Measurements from ENCODE around the gene CREBBP.

The CREBBP gene

DNA sequence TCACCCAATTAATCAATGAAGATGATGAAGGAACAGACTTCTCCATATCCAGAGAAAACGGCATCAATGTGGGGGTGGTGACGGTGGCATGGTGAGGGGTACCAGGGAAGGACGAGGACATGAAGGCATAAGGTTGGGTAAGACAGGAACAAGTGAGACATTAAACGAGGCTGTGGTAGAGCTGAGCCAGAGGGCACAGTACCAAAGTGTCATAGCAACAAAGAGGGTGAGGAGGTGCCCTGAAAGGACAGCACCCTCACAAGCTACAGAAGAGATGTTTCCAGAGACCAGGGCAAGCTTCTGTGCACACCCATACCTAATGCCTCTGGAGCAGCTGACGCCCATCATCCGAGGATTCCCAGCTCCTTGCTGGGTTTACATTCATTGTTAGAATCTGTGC lies 105.7 kb downstream of the CREBBP start:
- Histone ChIP-seq H3K4me1 (ENCODE audit: control insufficient read depth in 2 of 2, insufficient read depth in 1 of 2, low read depth in 1 of 2, low read length in 2 of 2) (peaks cover 0 to 2% of the 10 kb centered on the region in 2 donors), H2BK120ac (ENCODE audit: low read depth, low read length) (no peak overlapping the region), H3K27me3 (ENCODE audit: control insufficient read depth in 3 of 3, insufficient read depth in 3 of 3, low read depth in 1 of 3, low read length in 3 of 3) (no peaks in the 10 kb centered on the region), H3K36me3 (replicated peaks in 1 of 2; ENCODE audit: control insufficient read depth in 2 of 2, insufficient read depth in 2 of 2, low read length in 2 of 2) (peaks cover 44 to 93% of the 10 kb centered on the region in 2 donors), H4K8ac (ENCODE audit: low read depth, low read length) (no peak overlapping the region), H3K9ac (ENCODE audit: low read depth, low read length, poor library complexity) (no peak overlapping the region), H3K4me3 (ENCODE audit: low read length in 2 of 2) (peak overlapping the region in 1 of 2 donors; percentile 55), H3K79me1 (ENCODE audit: low read depth, low read length) (no peaks in the 10 kb centered on the region), H3K14ac (ENCODE audit: low read length) (no peak overlapping the region), H2BK12ac (ENCODE audit: low read length) (no peak overlapping the region), H2AFZ (ENCODE audit: low read length) (no peak overlapping the region), H3K23ac (ENCODE audit: low read depth, low read length, poor library complexity) (no peak overlapping the region), H2BK5ac (ENCODE audit: low read length) (no peak overlapping the region), H3K4me2 (ENCODE audit: insufficient read depth, low read length, poor library complexity, severe bottlenecking) (no peak overlapping the region), H3K9me3 (replicated peaks in 1 of 2; ENCODE audit: control insufficient read depth in 2 of 2, insufficient read depth in 1 of 2, low read depth in 1 of 2, low read length in 2 of 2) (no peaks in the 10 kb centered on the region), H3K27ac (replicated peaks; ENCODE audit: low read length) (peak overlapping the region; percentile 32), H3K18ac (ENCODE audit: low read length) (no peak overlapping the region), H4K91ac (ENCODE audit: low read depth, low read length, poor library complexity) (no peak overlapping the region), H2AK5ac (ENCODE audit: low read depth, low read length) (no peak overlapping the region), H2BK15ac (ENCODE audit: low read length) (no peak overlapping the region), H3K4ac (ENCODE audit: low read length) (no peak overlapping the region)
- no peak for DNase-seq (ENCODE audit: low spot score)
- WGBS, 2 donors (ENCODE audit: extremely low coverage in 2 of 2, insufficient read length in 2 of 2, insufficient replicate concordance in 1 of 2), result no CpG with 5 or more reads among the region's 6 CpGs

GRCh38 chr16:3774156-3774767 lies 106.3 kb downstream of the CREBBP start:
- H3K9ac ChIP-seq (ENCODE audit: low read depth, low read length, poor library complexity), result no peak overlapping the region
- no peak overlapping the region for H4K91ac ChIP-seq (ENCODE audit: low read depth, low read length, poor library complexity)
- peaks cover 42 to 93% of the 10 kb centered on the region in 2 donors for H3K36me3 ChIP-seq (replicated peaks in 1 of 2; ENCODE audit: control insufficient read depth in 2 of 2, insufficient read depth in 2 of 2, low read length in 2 of 2)
- H3K79me1 ChIP-seq (ENCODE audit: low read depth, low read length), result no peaks in the 10 kb centered on the region
- no peak overlapping the region for H3K23ac ChIP-seq (ENCODE audit: low read depth, low read length, poor library complexity)
- H3K9me3 ChIP-seq (replicated peaks in 1 of 2; ENCODE audit: control insufficient read depth in 2 of 2, insufficient read depth in 1 of 2, low read depth in 1 of 2, low read length in 2 of 2), result no peaks in the 10 kb centered on the region
- no peaks in the 10 kb centered on the region for H3K27me3 ChIP-seq (ENCODE audit: control insufficient read depth in 3 of 3, insufficient read depth in 3 of 3, low read depth in 1 of 3, low read length in 3 of 3)
- H3K4ac ChIP-seq (ENCODE audit: low read length), result no peak overlapping the region
- H2AFZ ChIP-seq (ENCODE audit: low read length), result no peak overlapping the region
- no peak overlapping the region for H3K4me3 ChIP-seq (ENCODE audit: low read length in 2 of 2)
- H3K14ac ChIP-seq (ENCODE audit: low read length), result no peak overlapping the region
- H4K8ac ChIP-seq (ENCODE audit: low read depth, low read length), result no peak overlapping the region
- H3K4me2 ChIP-seq (ENCODE audit: insufficient read depth, low read length, poor library complexity, severe bottlenecking), result no peak overlapping the region
- H2BK120ac ChIP-seq (ENCODE audit: low read depth, low read length), result no peak overlapping the region
- H2BK5ac ChIP-seq (ENCODE audit: low read length), result no peak overlapping the region
- peaks cover 0 to 2% of the 10 kb centered on the region in 2 donors for H3K4me1 ChIP-seq (ENCODE audit: control insufficient read depth in 2 of 2, insufficient read depth in 1 of 2, low read depth in 1 of 2, low read length in 2 of 2)
- H2AK5ac ChIP-seq (ENCODE audit: low read depth, low read length), result no peak overlapping the region
- no peak overlapping the region for H3K27ac ChIP-seq (replicated peaks; ENCODE audit: low read length)
- no peak for DNase-seq (ENCODE audit: low spot score)
- no CpG with 5 or more reads among the region's 6 CpGs for WGBS, 2 donors (ENCODE audit: extremely low coverage in 2 of 2, insufficient read length in 2 of 2, insufficient replicate concordance in 1 of 2)
- no peak overlapping the region for H2BK15ac ChIP-seq (ENCODE audit: low read length)
- no peak overlapping the region for H2BK12ac ChIP-seq (ENCODE audit: low read length)
- no peak overlapping the region for H3K18ac ChIP-seq (ENCODE audit: low read length)

- H3K79me1 ChIP-seq (ENCODE audit: low read depth, low read length), result no peaks in the 10 kb centered on the region
- no CpG with 5 or more reads among the region's 14 CpGs for whole genome bisulfite sequencing, 2 donors (ENCODE audit: extremely low coverage in 2 of 2, insufficient read length in 2 of 2, insufficient replicate concordance in 1 of 2)
- peaks cover 45 to 95% of the 10 kb centered on the region in 2 donors for H3K36me3 ChIP-seq (replicated peaks in 1 of 2; ENCODE audit: control insufficient read depth in 2 of 2, insufficient read depth in 2 of 2, low read length in 2 of 2)
- H3K4me3 ChIP-seq (ENCODE audit: low read length in 2 of 2), result no peak overlapping the region
- no peak overlapping the region for H3K18ac ChIP-seq (ENCODE audit: low read length)
- no peak overlapping the region for H2BK15ac ChIP-seq (ENCODE audit: low read length)
- H3K27me3 ChIP-seq (ENCODE audit: control insufficient read depth in 3 of 3, insufficient read depth in 3 of 3, low read depth in 1 of 3, low read length in 3 of 3), result no peaks in the 10 kb centered on the region
- DNase-seq (ENCODE audit: low spot score), result no peak
- no peak overlapping the region for H2BK120ac ChIP-seq (ENCODE audit: low read depth, low read length)
- H3K27ac ChIP-seq (replicated peaks; ENCODE audit: low read length), result peak overlapping the region; percentile 2
- H2BK5ac ChIP-seq (ENCODE audit: low read length), result no peak overlapping the region
- H4K8ac ChIP-seq (ENCODE audit: low read depth, low read length), result no peak overlapping the region
- H2AFZ ChIP-seq (ENCODE audit: low read length), result no peak overlapping the region
- H3K4ac ChIP-seq (ENCODE audit: low read length), result no peak overlapping the region
- no peak overlapping the region for H3K23ac ChIP-seq (ENCODE audit: low read depth, low read length, poor library complexity)
- H2BK12ac ChIP-seq (ENCODE audit: low read length), result no peak overlapping the region
- no peak overlapping the region for H3K4me2 ChIP-seq (ENCODE audit: insufficient read depth, low read length, poor library complexity, severe bottlenecking)
- no peak overlapping the region for H2AK5ac ChIP-seq (ENCODE audit: low read depth, low read length)
- H3K14ac ChIP-seq (ENCODE audit: low read length), result no peak overlapping the region
- H3K9ac ChIP-seq (ENCODE audit: low read depth, low read length, poor library complexity), result no peak overlapping the region
- peaks cover 0 to 2% of the 10 kb centered on the region in 2 donors for H3K4me1 ChIP-seq (ENCODE audit: control insufficient read depth in 2 of 2, insufficient read depth in 1 of 2, low read depth in 1 of 2, low read length in 2 of 2)
- no peaks in the 10 kb centered on the region for H3K9me3 ChIP-seq (replicated peaks in 1 of 2; ENCODE audit: control insufficient read depth in 2 of 2, insufficient read depth in 1 of 2, low read depth in 1 of 2, low read length in 2 of 2)
- H4K91ac ChIP-seq (ENCODE audit: low read depth, low read length, poor library complexity), result no peak overlapping the region
These were observed 106.8 kb downstream of the CREBBP start for GRCh38 chr16:3773663-3774062.

DNA sequence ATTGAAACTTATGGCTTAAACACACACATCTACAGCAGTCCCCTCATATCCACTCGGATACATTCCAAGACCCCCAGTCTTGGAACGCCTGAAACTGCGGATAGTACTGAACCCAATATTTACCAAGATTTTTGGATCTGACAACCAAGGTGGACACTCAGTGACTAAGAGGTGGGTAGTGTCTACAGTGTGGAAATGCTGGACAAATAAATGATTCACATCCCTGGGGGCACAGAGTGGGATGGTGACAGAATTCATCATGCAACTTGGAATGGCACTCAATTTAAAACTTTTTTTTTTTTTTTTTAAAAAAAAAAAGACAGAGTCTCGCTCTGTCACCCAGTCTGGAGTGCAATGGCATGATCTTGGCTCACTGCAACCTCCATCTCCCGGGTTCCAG lies 109.0 kb downstream of the CREBBP start:
- Histone ChIP-seq H3K36me3 (replicated peaks in 1 of 2; ENCODE audit: control insufficient read depth in 2 of 2, insufficient read depth in 2 of 2, low read length in 2 of 2) (peaks cover 54 to 99% of the 10 kb centered on the region in 2 donors), H3K27me3 (ENCODE audit: control insufficient read depth in 3 of 3, insufficient read depth in 3 of 3, low read depth in 1 of 3, low read length in 3 of 3) (no peaks in the 10 kb centered on the region), H3K18ac (ENCODE audit: low read length) (no peak overlapping the region), H2AFZ (ENCODE audit: low read length) (no peak overlapping the region), H4K91ac (ENCODE audit: low read depth, low read length, poor library complexity) (no peak overlapping the region), H3K9ac (ENCODE audit: low read depth, low read length, poor library complexity) (no peak overlapping the region), H3K14ac (ENCODE audit: low read length) (no peak overlapping the region), H3K9me3 (replicated peaks in 1 of 2; ENCODE audit: control insufficient read depth in 2 of 2, insufficient read depth in 1 of 2, low read depth in 1 of 2, low read length in 2 of 2) (no peaks in the 10 kb centered on the region), H3K23ac (ENCODE audit: low read depth, low read length, poor library complexity) (no peak overlapping the region), H3K79me1 (ENCODE audit: low read depth, low read length) (no peaks in the 10 kb centered on the region), H2BK12ac (ENCODE audit: low read length) (no peak overlapping the region), H2BK120ac (ENCODE audit: low read depth, low read length) (no peak overlapping the region), H3K4me1 (ENCODE audit: control insufficient read depth in 2 of 2, insufficient read depth in 1 of 2, low read depth in 1 of 2, low read length in 2 of 2) (peaks cover 0 to 2% of the 10 kb centered on the region in 2 donors), H2BK5ac (ENCODE audit: low read length) (no peak overlapping the region), H2BK15ac (ENCODE audit: low read length) (no peak overlapping the region), H4K8ac (ENCODE audit: low read depth, low read length) (no peak overlapping the region), H3K4me3 (ENCODE audit: low read length in 2 of 2) (no peak overlapping the region), H3K27ac (replicated peaks; ENCODE audit: low read length) (no peak overlapping the region), H3K4me2 (ENCODE audit: insufficient read depth, low read length, poor library complexity, severe bottlenecking) (no peak overlapping the region), H2AK5ac (ENCODE audit: low read depth, low read length) (no peak overlapping the region), H3K4ac (ENCODE audit: low read length) (no peak overlapping the region)
- no peak for DNase-seq (ENCODE audit: low spot score)
- WGBS, 2 donors (ENCODE audit: extremely low coverage in 2 of 2, insufficient read length in 2 of 2, insufficient replicate concordance in 1 of 2), result no CpG with 5 or more reads among the region's 5 CpGs

Measured in neuronal stem cell (in vitro differentiated cells).